Uterus (tissue), 2 donors: ENCODE measurements around the gene KITLG.

Source experiments
- CTCF ChIP-seq, 4 experiments: fragments of 200-600 bp in 2 of 4; fragments of 450-650 bp in 2 of 4; sonication (generic) in 2 of 4; IDR thresholded peaks; one replicate each; pipeline ENCODE4 v1.5.1; 2016 to 2019; ENCODE audit warnings: antibody characterized with exemption in 4 of 4, mild to moderate bottlenecking in 2 of 4, moderate library complexity in 1 of 4
- POLR2A ChIP-seq, 2 donors: fragments of 450-650 bp; IDR thresholded peaks; one replicate each; pipeline ENCODE4 v1.6.1; 2016; ENCODE audit warnings: antibody characterized with exemption in 2 of 2, mild to moderate bottlenecking in 1 of 2, moderate library complexity in 1 of 2

GRCh38 chr12:88518863-88519403 is 61.3 kb downstream of the KITLG start:
- no peak for TF ChIP-seq CTCF (IDR thresholded peaks at IDR 0.05)
- TF ChIP-seq POLR2A (IDR thresholded peaks at IDR 0.05): no peak
